DND-41 (cell line): Measurements from ENCODE around the gene TFB1M.
"Not testable (repeated sequence)": the region's sequence is repeated elsewhere in the genome, so short reads cannot be mapped to it uniquely, and the experiment has no call there.

Experiments
- ATAC-seq: fragments of 200-7000 bp; cut with Tn5 transposase; 3 replicates; pipeline ENCODE4 v1.9.1; 2021; ENCODE audit warnings: low read depth; ENCODE audit not compliant: insufficient read depth
- DNase-seq: peaks from one replicate; pipeline ENCODE4 v3.0.0-alpha.2; 2020
- H2AFZ ChIP-seq: 2 replicates; pipeline ENCODE4 v1.6.0; 2012; ENCODE audit warnings: low read depth, low read length
- H3K27ac ChIP-seq: 2 replicates; pipeline ENCODE4 v1.5.1; 2012; ENCODE audit warnings: low read length, inconsistent platforms
- H3K27me3 ChIP-seq: fragments of 200-600 bp; sonication (generic); 2 replicates; pipeline ENCODE4 v1.6.0; 2012; ENCODE audit warnings: low read length, mild to moderate bottlenecking, inconsistent platforms; ENCODE audit not compliant: insufficient read depth, poor library complexity
- H3K36me3 ChIP-seq: 2 replicates; pipeline ENCODE4 v1.5.1; 2012; ENCODE audit warnings: low read length, inconsistent platforms; ENCODE audit not compliant: insufficient read depth
- H3K4me1 ChIP-seq: 2 replicates; pipeline ENCODE4 v1.5.1; 2012; ENCODE audit warnings: mild to moderate bottlenecking, low read length; ENCODE audit not compliant: insufficient read depth
- H3K4me2 ChIP-seq: 2 replicates; pipeline ENCODE4 v1.6.0; 2012; ENCODE audit warnings: mild to moderate bottlenecking, moderate library complexity, low read length, inconsistent platforms; ENCODE audit not compliant: insufficient read depth
- H3K4me3 ChIP-seq, 2 experiments: fragments of 200-600 bp in 1 of 2; shearing (Covaris generic) in 1 of 2; 2 replicates each; pipeline ENCODE4 v1.5.1; 2012 to 2016; ENCODE audit warnings: inconsistent platforms in 2 of 2, low read length in 2 of 2, mild to moderate bottlenecking in 2 of 2, low read depth in 1 of 2, moderate library complexity in 1 of 2
- H3K79me2 ChIP-seq: 2 replicates; pipeline ENCODE4 v1.6.0; 2012; ENCODE audit warnings: low read length, inconsistent platforms; ENCODE audit not compliant: insufficient read depth
- H3K9ac ChIP-seq: 2 replicates; pipeline ENCODE4 v1.6.0; 2012; ENCODE audit warnings: low read depth, mild to moderate bottlenecking, inconsistent platforms, low read length, moderate library complexity
- H3K9me3 ChIP-seq: 2 replicates; pipeline ENCODE4 v1.5.1; 2012; ENCODE audit warnings: low read length, moderate library complexity, mild to moderate bottlenecking, inconsistent platforms; ENCODE audit not compliant: insufficient read depth, severe bottlenecking
- H4K20me1 ChIP-seq: 2 replicates; pipeline ENCODE4 v1.6.0; 2012; ENCODE audit warnings: low read length; ENCODE audit not compliant: insufficient read depth
- CTCF ChIP-seq: IDR thresholded peaks from 2 replicates; pipeline ENCODE4 v1.5.1; 2012; ENCODE audit warnings: borderline replicate concordance, low read length, moderate library complexity, mild to moderate bottlenecking; ENCODE audit not compliant: poor library complexity, severe bottlenecking; ENCODE audit errors: extremely low read depth
- EZH2 ChIP-seq: IDR thresholded peaks from 3 replicates; pipeline ENCODE4 v1.6.1; 2012; ENCODE audit warnings: borderline replicate concordance, low read depth, mild to moderate bottlenecking, moderate library complexity, low read length, inconsistent platforms; ENCODE audit not compliant: severe bottlenecking

The TFB1M gene

GRCh38 chr6:155270561-155271091 lies 43.7 kb downstream of the TFB1M start:
- H3K27ac ChIP-seq, result no peak overlapping the region
- no peaks in the 10 kb centered on the region for H4K20me1 ChIP-seq
- no peak overlapping the region for H3K4me3 ChIP-seq
- H3K27me3 ChIP-seq, result no peaks in the 10 kb centered on the region
- ATAC-seq, result no peak
- peaks cover 6% of the 10 kb centered on the region; the same call in 1 of the 2 replicates for H3K79me2 ChIP-seq
- H3K36me3 ChIP-seq, result peaks cover 46% of the 10 kb centered on the region
- H3K9me3 ChIP-seq, result no peaks in the 10 kb centered on the region
- H2AFZ ChIP-seq, result no peak overlapping the region
- H3K4me2 ChIP-seq, result no peak overlapping the region
- no peak for DNase-seq
- no peaks in the 10 kb centered on the region for H3K4me1 ChIP-seq
- no peak overlapping the region for H3K9ac ChIP-seq
- TF ChIP-seq EZH2 (no peak), CTCF (no peak)

GRCh38 chr6:155269765-155270164 lies 44.5 kb downstream of the TFB1M start:
- Histone ChIP-seq H3K9me3 (no peaks in the 10 kb centered on the region), H3K4me3 (no peak overlapping the region), H3K27me3 (no peaks in the 10 kb centered on the region), H3K79me2 (peaks cover 6% of the 10 kb centered on the region; the same call in 1 of the 2 replicates), H3K9ac (no peak overlapping the region), H3K36me3 (peaks cover 48% of the 10 kb centered on the region), H3K27ac (no peak overlapping the region), H3K4me1 (no peaks in the 10 kb centered on the region), H4K20me1 (no peaks in the 10 kb centered on the region), H3K4me2 (no peak overlapping the region), H2AFZ (no peak overlapping the region)
- DNase-seq, result no peak
- ATAC-seq, result no peak
- TF ChIP-seq EZH2 (no peak), CTCF (no peak)

GRCh38 chr6:155268088-155268867 lies 46.0 kb downstream of the TFB1M start:
- H3K4me2 ChIP-seq, H3K27ac ChIP-seq, H3K9me3 ChIP-seq, H3K79me2 ChIP-seq, H2AFZ ChIP-seq, H4K20me1 ChIP-seq, H3K27me3 ChIP-seq, H3K4me3 ChIP-seq, H3K9ac ChIP-seq, H3K4me1 ChIP-seq: not testable (repeated sequence)
- DNase-seq, result peak; percentile 47
- peak; percentile 96 for ATAC-seq
- H3K36me3 ChIP-seq, result peaks cover 45% of the 10 kb centered on the region
- peak; percentile 71 for TF ChIP-seq CTCF
